Neural cell (in vitro differentiated cells): ENCODE results near the gene NRF1. TPM values are rescaled to one million over a fixed set of nuclear protein-coding genes. Genes with fewer than 3 reads are reported as not detected.

Experiments
- H2AFZ ChIP-seq: fragments of 200-600, 300-800 bp; sonication (generic), shearing (Covaris generic); 2 replicates; pipeline ENCODE4 v1.6.0; 2014; ENCODE audit warnings: low read depth, mild to moderate bottlenecking, antibody characterized with exemption, low read length, moderate library complexity
- H3F3A ChIP-seq: fragments of 200-600 bp; shearing (Covaris generic); 2 replicates; pipeline ENCODE4 v1.6.1; 2016; ENCODE audit warnings: mild to moderate bottlenecking, moderate library complexity, mixed read lengths, antibody characterized with exemption, low read length; ENCODE audit not compliant: insufficient read depth, poor library complexity, severe bottlenecking
- H3K27ac ChIP-seq: fragments of 200-600, 300-800 bp; sonication (generic), shearing (Covaris generic); 2 replicates; pipeline ENCODE4 v1.5.1; 2014; ENCODE audit warnings: mild to moderate bottlenecking, low read length, moderate library complexity
- H3K27me3 ChIP-seq: fragments of 300-800, 200-600 bp; sonication (generic), shearing (Covaris generic); 2 replicates; pipeline ENCODE4 v1.6.0; 2014; ENCODE audit warnings: mild to moderate bottlenecking, low read depth, low read length, moderate library complexity; ENCODE audit not compliant: insufficient read depth
- H3K36me3 ChIP-seq: fragments of 300-800, 200-600 bp; sonication (generic), shearing (Covaris generic); 2 replicates; pipeline ENCODE4 v1.5.1; 2014; ENCODE audit warnings: mild to moderate bottlenecking, antibody characterized with exemption, low read length, moderate library complexity; ENCODE audit not compliant: insufficient read depth
- H3K4me2 ChIP-seq: fragments of 300-800, 200-600 bp; sonication (generic), shearing (Covaris generic); 2 replicates; pipeline ENCODE4 v1.6.0; 2014; ENCODE audit warnings: mild to moderate bottlenecking, low read length
- H3K4me3 ChIP-seq: fragments of 300-800, 200-600 bp; sonication (generic), shearing (Covaris generic); 2 replicates; pipeline ENCODE4 v1.5.1; 2014; ENCODE audit warnings: mild to moderate bottlenecking, low read length, moderate library complexity
- H3K79me2 ChIP-seq: fragments of 200-600 bp; shearing (Covaris generic); replicated peaks from 2 replicates; pipeline ENCODE4 v1.6.0; 2014; ENCODE audit warnings: mild to moderate bottlenecking, low read length, moderate library complexity; ENCODE audit not compliant: insufficient read depth
- H3K9ac ChIP-seq: fragments of 300-800, 200-600 bp; sonication (generic), shearing (Covaris generic); 2 replicates; pipeline ENCODE4 v1.6.1; 2016; ENCODE audit warnings: mild to moderate bottlenecking, low read length, mixed read lengths
- H3K9me2 ChIP-seq: fragments of 200-600 bp; shearing (Covaris generic); 2 replicates; pipeline ENCODE4 v1.6.1; 2016; ENCODE audit warnings: mild to moderate bottlenecking, low read length, mixed read lengths; ENCODE audit not compliant: insufficient read depth
- H3K9me3 ChIP-seq: fragments of 200-600, 300-800 bp; sonication (generic), shearing (Covaris generic); 2 replicates; pipeline ENCODE4 v1.6.1; 2016; ENCODE audit warnings: mild to moderate bottlenecking, mixed run types, low read length, moderate library complexity, mixed read lengths
- H4K20me1 ChIP-seq: fragments of 200-600 bp; shearing (Covaris generic); 2 replicates; pipeline ENCODE4 v1.6.1; 2016; ENCODE audit warnings: mild to moderate bottlenecking, mixed run types; ENCODE audit not compliant: insufficient read depth
- CTCF ChIP-seq: fragments of 450-650 bp; IDR thresholded peaks from 2 replicates; pipeline ENCODE4 v1.5.1; 2014; ENCODE audit warnings: antibody characterized with exemption, mild to moderate bottlenecking, moderate library complexity; ENCODE audit not compliant: poor library complexity, severe bottlenecking
- EP300 ChIP-seq: fragments of 450-650 bp; conservative IDR thresholded peaks from 2 replicates; pipeline ENCODE4 v1.6.1; 2014; ENCODE audit warnings: antibody characterized with exemption, mild to moderate bottlenecking, moderate library complexity; ENCODE audit not compliant: poor library complexity, severe bottlenecking
- EZH2 ChIP-seq: fragments of 200-600, 300-800 bp; shearing (Covaris generic), sonication (generic); IDR thresholded peaks from 2 replicates; pipeline ENCODE4 v1.6.1; 2014; ENCODE audit warnings: antibody characterized with exemption, low read length, borderline replicate concordance, mild to moderate bottlenecking; ENCODE audit not compliant: insufficient read depth, poor library complexity, severe bottlenecking
- MXI1 ChIP-seq: fragments of 450-650 bp; conservative IDR thresholded peaks from 2 replicates; pipeline ENCODE4 v1.6.1; 2014; ENCODE audit warnings: antibody characterized with exemption, mild to moderate bottlenecking; ENCODE audit not compliant: poor library complexity, severe bottlenecking
- POLR2AphosphoS5 ChIP-seq: IDR thresholded peaks from 2 replicates; pipeline ENCODE4 v1.6.1; 2012
- RAD21 ChIP-seq: fragments of 450-650 bp; conservative IDR thresholded peaks from 2 replicates; pipeline ENCODE4 v1.6.1; 2014; ENCODE audit warnings: antibody characterized with exemption, mild to moderate bottlenecking, moderate library complexity
- REST ChIP-seq: IDR thresholded peaks from 2 replicates; pipeline ENCODE4 v1.6.1; 2012; ENCODE audit warnings: borderline replicate concordance
- SMC3 ChIP-seq: fragments of 450-650 bp; conservative IDR thresholded peaks from 2 replicates; pipeline ENCODE4 v1.6.1; 2014; ENCODE audit warnings: antibody characterized with exemption, mild to moderate bottlenecking, moderate library complexity; ENCODE audit not compliant: poor library complexity
- TAF1 ChIP-seq: IDR thresholded peaks from 2 replicates; pipeline ENCODE4 v1.6.1; 2012; ENCODE audit warnings: low read depth
- polyA plus RNA-seq: library from polyadenylated mRNA; depleted of rRNA; stranded (reverse); fragments of >200 nt; gene quantifications from 2 replicates; pipeline ENCODE4 v1.2.3, GENCODE V29; 2014

The NRF1 gene
- polyA plus RNA-seq, 1 donor from 2014 or later = 13.2 TPM

DNA sequence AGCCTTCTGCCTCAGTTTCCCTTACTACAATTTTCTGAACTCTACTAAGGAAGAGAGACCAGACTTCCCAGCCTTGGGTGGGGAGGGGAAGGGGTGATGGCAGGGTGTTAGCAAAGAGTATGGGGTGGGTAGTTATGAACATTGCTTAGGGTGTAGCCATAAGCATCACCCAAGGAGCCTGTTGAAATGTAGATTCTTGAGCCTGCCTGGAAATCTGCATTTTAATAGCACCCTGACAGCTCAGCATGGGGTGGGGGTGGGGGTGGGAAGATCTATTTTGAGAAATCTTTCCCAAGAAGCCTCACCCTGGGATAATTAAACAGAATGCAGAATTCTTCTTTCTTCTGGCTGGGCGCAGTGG is 164.8 kb downstream of the NRF1 start:
- no peak overlapping the region for H3K27ac ChIP-seq
- H3K79me2 ChIP-seq = no peaks in the 10 kb centered on the region
- H3K4me3 ChIP-seq = no peak overlapping the region
- H4K20me1 ChIP-seq = no peaks in the 10 kb centered on the region
- no peak for TF ChIP-seq EP300
- no peak for TF ChIP-seq POLR2AphosphoS5
- no peak for TF ChIP-seq CTCF
- TF ChIP-seq MXI1 = no peak
- no peak for TF ChIP-seq EZH2
- TF ChIP-seq SMC3 = no peak
- no peak for TF ChIP-seq REST
- no peak for TF ChIP-seq TAF1
- TF ChIP-seq RAD21 = no peak
- H3K36me3 ChIP-seq = no peaks in the 10 kb centered on the region
- peaks cover 61% of the 10 kb centered on the region for H3K27me3 ChIP-seq
- no peaks in the 10 kb centered on the region for H3K9me3 ChIP-seq
- H3K9me2 ChIP-seq = no peaks in the 10 kb centered on the region
- no peaks in the 10 kb centered on the region for H3F3A ChIP-seq
- no peak overlapping the region for H3K4me2 ChIP-seq
- H3K9ac ChIP-seq = no peak overlapping the region
- H2AFZ ChIP-seq = no peak overlapping the region

DNA sequence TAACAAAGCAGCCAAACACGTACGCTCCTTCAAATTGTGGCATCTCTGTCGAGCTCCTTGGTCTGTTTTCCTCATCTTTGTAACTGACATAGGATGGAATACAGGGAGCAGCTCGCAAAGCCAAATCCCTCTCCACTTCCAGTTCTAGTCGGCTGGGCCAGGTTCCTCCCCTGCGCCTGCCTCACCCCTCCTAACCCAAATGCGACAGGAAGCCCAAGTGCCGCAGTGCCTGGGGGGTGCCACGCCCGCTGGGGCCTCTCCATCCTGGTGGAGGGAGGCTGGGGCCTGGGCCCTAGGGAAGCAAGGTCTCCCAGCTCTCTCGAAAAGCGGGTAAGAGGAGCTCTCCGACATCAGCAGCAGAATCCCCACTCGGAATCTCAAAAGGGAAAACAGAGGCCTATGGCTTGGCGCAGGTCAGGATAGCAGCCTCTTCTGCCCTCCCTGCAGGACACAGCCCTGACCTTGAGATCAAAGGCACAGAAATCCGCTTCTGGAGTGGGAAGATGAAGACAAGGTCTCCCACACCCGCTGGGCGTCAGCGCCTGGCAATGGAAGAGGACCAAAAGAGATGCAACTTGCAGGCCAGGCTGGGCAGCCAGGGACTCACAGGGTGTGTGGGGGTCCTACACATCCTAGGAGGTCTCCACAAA is 165.8 kb downstream of the NRF1 start:
- no peaks in the 10 kb centered on the region for H3K9me3 ChIP-seq
- no peaks in the 10 kb centered on the region for H3F3A ChIP-seq
- TF ChIP-seq TAF1 (no peak), SMC3 (no peak), RAD21 (no peak), REST (no peak), CTCF (no peak), POLR2AphosphoS5 (no peak), EP300 (no peak), EZH2 (no peak), MXI1 (no peak)
- no peak overlapping the region for H3K4me2 ChIP-seq
- H4K20me1 ChIP-seq = no peaks in the 10 kb centered on the region
- H3K79me2 ChIP-seq = no peaks in the 10 kb centered on the region
- no peak overlapping the region for H2AFZ ChIP-seq
- H3K27ac ChIP-seq = no peak overlapping the region
- H3K9me2 ChIP-seq = no peaks in the 10 kb centered on the region
- peaks cover 70% of the 10 kb centered on the region for H3K27me3 ChIP-seq
- H3K36me3 ChIP-seq = no peaks in the 10 kb centered on the region
- H3K4me3 ChIP-seq = no peak overlapping the region
- no peak overlapping the region for H3K9ac ChIP-seq
